Measurements from ENCODE around the gene XRN2. TPM values are rescaled to one million over a fixed set of nuclear protein-coding genes. Genes with fewer than 3 reads are reported as not detected.
"Not testable (repeated sequence)": the region's sequence is repeated elsewhere in the genome, so short reads cannot be mapped to it uniquely, and the experiment has no call there.

Gene XRN2
- total RNA-seq, 1 donor from 2014 or later = 46.1 TPM

- no peak for TF ChIP-seq CTCF (IDR thresholded peaks at IDR 0.05)
- H3K27me3 Mint-ChIP-seq (ENCODE audit: low read depth) = peaks cover 73% of the 10 kb centered on the region
- no peaks in the 10 kb centered on the region for H3K9me3 Mint-ChIP-seq (ENCODE audit: low read depth)
- no peak within 1 kb of the TSS for H3K27ac Mint-ChIP-seq (ENCODE audit: unreplicated experiment)
- peaks cover 5% of the 10 kb centered on the region for H3K4me1 Mint-ChIP-seq (ENCODE audit: low read depth)
- no peak for DNase-seq (ENCODE audit: low spot score)
- no peak within 1 kb of the TSS for H3K4me3 Mint-ChIP-seq (ENCODE audit: unreplicated experiment)
- peaks cover 2% of the 10 kb centered on the region for H3K36me3 Mint-ChIP-seq (ENCODE audit: low read depth)
These were observed 94.4 kb downstream of the XRN2 start, which contains the start of gene NKX2-4 for GRCh38 chr20:21397341-21398108. Gene NKX2-4 (minus strand): TSS chr20:21397526. CDS start chr20:21397399, 127 bp downstream.

DNA sequence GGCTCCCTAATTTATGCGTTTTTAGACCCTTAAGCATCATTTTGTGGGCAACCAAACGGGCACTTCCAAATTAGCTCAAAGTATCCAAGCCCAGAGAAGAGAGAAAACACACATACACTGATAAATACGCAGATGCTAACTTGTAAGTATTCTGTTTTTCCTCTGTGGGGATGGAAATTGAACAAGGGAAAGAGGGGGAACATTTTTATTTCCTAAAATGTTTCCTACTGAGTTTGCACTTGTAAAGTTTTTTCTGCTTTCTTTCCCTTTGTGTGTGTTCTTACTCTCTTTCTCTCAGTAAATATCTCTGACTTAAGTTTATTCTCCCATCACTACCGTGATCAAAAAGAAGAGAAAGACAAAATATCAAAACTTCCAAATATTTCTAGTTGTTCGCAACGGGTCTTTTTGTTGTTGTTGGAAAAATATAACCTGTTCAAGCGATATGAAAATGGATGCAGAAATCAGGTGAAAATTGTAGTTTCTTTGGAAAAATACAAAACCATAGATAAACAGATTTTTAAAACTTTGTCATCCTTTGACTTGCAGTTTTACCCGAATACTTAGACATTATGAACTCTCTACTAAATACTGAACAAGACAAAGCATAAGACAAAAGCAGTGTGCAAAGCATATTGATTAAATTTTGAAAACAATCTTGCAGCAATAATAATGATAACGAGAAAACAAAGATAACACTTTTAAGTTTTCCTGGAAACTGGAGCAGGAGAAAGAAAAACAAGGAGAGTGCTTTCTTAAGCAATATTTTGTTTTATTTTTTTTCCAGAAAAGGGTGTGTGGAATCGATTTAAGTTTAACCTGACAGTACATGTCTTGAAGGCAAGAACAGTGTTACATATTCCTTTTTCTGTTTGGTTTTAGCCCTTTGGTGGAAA is 95.2 kb downstream of the XRN2 start:
- H3K4me3 Mint-ChIP-seq (ENCODE audit: unreplicated experiment) = no peak overlapping the region
- DNase-seq (ENCODE audit: low spot score) = no peak
- peaks cover 69% of the 10 kb centered on the region for H3K27me3 Mint-ChIP-seq (ENCODE audit: low read depth)
- H3K9me3 Mint-ChIP-seq (ENCODE audit: low read depth) = no peaks in the 10 kb centered on the region
- H3K36me3 Mint-ChIP-seq (ENCODE audit: low read depth) = peaks cover 2% of the 10 kb centered on the region
- H3K27ac Mint-ChIP-seq (ENCODE audit: unreplicated experiment) = no peak overlapping the region
- TF ChIP-seq CTCF (IDR thresholded peaks at IDR 0.05) = no peak
- peaks cover 5% of the 10 kb centered on the region for H3K4me1 Mint-ChIP-seq (ENCODE audit: low read depth)

- Mint-ChIP-seq H3K9me3 (ENCODE audit: low read depth) (no peaks in the 10 kb centered on the region), H3K4me1 (ENCODE audit: low read depth) (peaks cover 5% of the 10 kb centered on the region), H3K27me3 (ENCODE audit: low read depth) (peaks cover 68% of the 10 kb centered on the region), H3K27ac (ENCODE audit: unreplicated experiment) (no peak overlapping the region), H3K36me3 (ENCODE audit: low read depth) (peaks cover 2% of the 10 kb centered on the region), H3K4me3 (ENCODE audit: unreplicated experiment) (no peak overlapping the region)
- TF ChIP-seq CTCF (IDR thresholded peaks at IDR 0.05) = no peak
- no peak for DNase-seq (ENCODE audit: low spot score)
These were observed 95.9 kb downstream of the XRN2 start for GRCh38 chr20:21399005-21399475.

GRCh38 chr20:21411725-21412124 is 108.6 kb downstream of the XRN2 start:
- no peaks in the 10 kb centered on the region for H3K4me1 Mint-ChIP-seq (ENCODE audit: low read depth)
- H3K36me3 Mint-ChIP-seq (ENCODE audit: low read depth) = peaks cover 10% of the 10 kb centered on the region
- peaks cover 24% of the 10 kb centered on the region for H3K9me3 Mint-ChIP-seq (ENCODE audit: low read depth)
- DNase-seq (ENCODE audit: low spot score) = no peak
- H3K27me3 Mint-ChIP-seq (ENCODE audit: low read depth) = peaks cover 68% of the 10 kb centered on the region
- TF ChIP-seq CTCF (IDR thresholded peaks at IDR 0.05) = no peak
- no peak overlapping the region for H3K27ac Mint-ChIP-seq (ENCODE audit: unreplicated experiment)
- no peak overlapping the region for H3K4me3 Mint-ChIP-seq (ENCODE audit: unreplicated experiment)

GRCh38 chr20:21413996-21414395 is 110.9 kb downstream of the XRN2 start:
- peaks cover 72% of the 10 kb centered on the region for H3K27me3 Mint-ChIP-seq (ENCODE audit: low read depth)
- H3K9me3 Mint-ChIP-seq (ENCODE audit: low read depth) = peaks cover 28% of the 10 kb centered on the region
- not testable (repeated sequence) for DNase-seq (ENCODE audit: low spot score)

DNA sequence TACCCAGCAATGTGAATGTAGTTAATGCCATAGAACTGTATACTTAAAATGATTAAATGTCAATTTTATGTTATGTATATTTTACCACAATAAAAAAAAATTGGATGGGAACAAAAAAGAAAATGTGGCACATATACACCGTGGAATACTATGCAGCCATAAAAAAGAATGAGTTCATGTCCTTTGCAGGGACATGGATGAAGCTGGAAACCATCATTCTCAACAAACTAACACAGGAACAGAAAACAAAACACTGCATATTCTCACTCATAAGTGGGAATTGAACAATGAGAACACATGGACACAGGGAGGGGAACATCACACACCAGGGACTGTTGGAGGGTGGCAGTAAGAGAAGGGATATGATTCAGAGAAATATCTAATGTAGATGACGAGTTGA is 116.0 kb downstream of the XRN2 start:
- not testable (repeated sequence) for DNase-seq (ENCODE audit: low spot score); H3K4me3 Mint-ChIP-seq (ENCODE audit: unreplicated experiment); H3K4me1 Mint-ChIP-seq (ENCODE audit: low read depth); H3K27ac Mint-ChIP-seq (ENCODE audit: unreplicated experiment)
- Mint-ChIP-seq H3K36me3 (ENCODE audit: low read depth) (peaks cover 11% of the 10 kb centered on the region), H3K9me3 (ENCODE audit: low read depth) (peaks cover 38% of the 10 kb centered on the region), H3K27me3 (ENCODE audit: low read depth) (peaks cover 42% of the 10 kb centered on the region)

More at GRCh38 chr20:21413996-21414395, 110.9 kb downstream of the XRN2 start:
- not testable (repeated sequence) for H3K4me3 Mint-ChIP-seq (ENCODE audit: unreplicated experiment); H3K4me1 Mint-ChIP-seq (ENCODE audit: low read depth); H3K27ac Mint-ChIP-seq (ENCODE audit: unreplicated experiment)
- H3K36me3 Mint-ChIP-seq (ENCODE audit: low read depth) = peaks cover 12% of the 10 kb centered on the region

Data from chondrocyte (in vitro differentiated cells).